CD8-positive, alpha-beta memory T cell (primary cell): ENCODE results near the gene KCNJ6. TPM values are rescaled to one million over a fixed set of nuclear protein-coding genes. Genes with fewer than 3 reads are reported as not detected.
A peak's percentile ranks its signal among the peaks of the same experiment; 100 is the strongest.

Experiments used
- CTCF ChIA-PET: fragments of 350-600 bp; sonication (Branson Sonifier 250); formaldehyde crosslinking; loops from one replicate; lab custom pipeline; 2021; ENCODE audit warnings: antibody characterized with exemption; lab: Charles Lee
- POLR2A ChIA-PET: fragments of 350-600 bp; sonication (Branson Sonifier 250); formaldehyde crosslinking; loops from one replicate; lab custom pipeline; 2021; ENCODE audit warnings: antibody characterized with exemption; lab: Charles Lee
- DNase-seq, 5 donors: peaks; one replicate each; pipeline versions ENCODE4 v3.0.0 to v3.0.0-alpha.2; 2020 to 2022; ENCODE audit warnings: mixed read lengths in 1 of 5
- H3K27ac ChIP-seq: one replicate; pipeline ENCODE4 v1.7.0; 2013; ENCODE audit warnings: low read depth, mild to moderate bottlenecking, low read length, moderate library complexity
- H3K27me3 ChIP-seq: 2 replicates; pipeline ENCODE4 v1.7.0; 2013; ENCODE audit warnings: low read length, mild to moderate bottlenecking; ENCODE audit not compliant: insufficient read depth, poor library complexity, severe bottlenecking
- H3K36me3 ChIP-seq: 2 replicates; pipeline ENCODE4 v1.7.0; 2013; ENCODE audit warnings: mild to moderate bottlenecking, low read length, moderate library complexity; ENCODE audit not compliant: insufficient read depth
- H3K4me1 ChIP-seq: 2 replicates; pipeline ENCODE4 v1.7.0; 2013; ENCODE audit warnings: mild to moderate bottlenecking, low read length, moderate library complexity; ENCODE audit not compliant: insufficient read depth
- H3K4me3 ChIP-seq: 2 replicates; pipeline ENCODE4 v1.7.0; 2013; ENCODE audit warnings: mild to moderate bottlenecking, low read length
- H3K9me3 ChIP-seq: 2 replicates; pipeline ENCODE4 v1.7.0; 2013; ENCODE audit warnings: mild to moderate bottlenecking, low read length
- H3K27ac Mint-ChIP-seq, 8 donors: one replicate each; pipeline ENCODE4 v1.8.0; 2020 to 2021; ENCODE audit warnings: mixed read lengths in 8 of 8, mild to moderate bottlenecking in 6 of 8, inconsistent platforms in 3 of 8, moderate library complexity in 3 of 8
- H3K27me3 Mint-ChIP-seq, 2 donors: one replicate each; pipeline ENCODE4 v1.8.0; 2020 to 2021; ENCODE audit warnings: mixed read lengths in 2 of 2, mild to moderate bottlenecking in 1 of 2, moderate library complexity in 1 of 2
- H3K36me3 Mint-ChIP-seq, 3 donors: one replicate each; pipeline ENCODE4 v1.8.0; 2020 to 2021; ENCODE audit warnings: mixed read lengths in 3 of 3, inconsistent platforms in 1 of 3, mild to moderate bottlenecking in 1 of 3
- H3K4me1 Mint-ChIP-seq, 3 donors: one replicate each; pipeline ENCODE4 v1.8.0; 2020 to 2021; ENCODE audit warnings: mixed read lengths in 3 of 3, inconsistent platforms in 1 of 3, mild to moderate bottlenecking in 1 of 3
- H3K4me3 Mint-ChIP-seq, 7 donors: one replicate each; pipeline ENCODE4 v1.8.0; 2020 to 2021; ENCODE audit warnings: mixed read lengths in 7 of 7, mild to moderate bottlenecking in 6 of 7, moderate library complexity in 4 of 7, inconsistent platforms in 2 of 7
- H3K9me3 Mint-ChIP-seq, 5 donors: one replicate each; pipeline ENCODE4 v1.8.0; 2020 to 2022; ENCODE audit warnings: mixed read lengths in 5 of 5, mild to moderate bottlenecking in 3 of 5, moderate library complexity in 2 of 5, inconsistent platforms in 1 of 5
- polyA plus RNA-seq: library from polyadenylated mRNA; unstranded; fragments of 300-500 nt; fragmentation: Illumina TruSeq; gene quantifications from one replicate; pipeline ENCODE4 v1.2.3, GENCODE V29; 2021
- total RNA-seq, 2 experiments: library from RNA; stranded (reverse); gene quantifications; one replicate each; pipeline ENCODE4 v1.2.3, GENCODE V29; 2021

The KCNJ6 gene
- total and polyA plus RNA-seq, 3 experiments from 2014 or later, result not detected

DNA sequence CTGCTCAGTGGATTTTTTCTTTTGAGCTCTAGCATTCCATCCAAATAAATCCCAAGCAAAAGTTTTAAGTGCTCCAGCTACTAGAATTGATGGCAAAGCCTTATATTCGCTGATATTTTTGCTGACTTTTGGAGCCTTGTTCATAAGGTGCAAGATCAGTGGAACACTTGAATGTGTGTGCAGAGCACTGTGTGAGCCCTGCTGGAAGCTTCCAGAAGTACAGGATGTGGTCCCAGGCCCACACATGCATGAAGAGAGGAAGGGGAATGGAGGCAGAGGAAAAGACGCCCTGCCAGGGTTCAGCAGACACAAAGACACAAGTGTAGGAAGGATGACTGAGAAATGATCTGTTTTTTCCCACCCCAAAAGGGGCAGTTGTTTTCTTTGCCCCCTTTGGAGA, 169.4 kb downstream of the KCNJ6 start:
- no peaks in the 10 kb centered on the region for H3K4me1 Mint-ChIP-seq
- no peak overlapping the region for H3K4me3 Mint-ChIP-seq
- H3K27me3 Mint-ChIP-seq, result peaks cover 7 to 19% of the 10 kb centered on the region in 2 donors
- Histone ChIP-seq H3K36me3 (no peaks in the 10 kb centered on the region), H3K27me3 (peaks cover 6% of the 10 kb centered on the region), H3K27ac (no peak overlapping the region), H3K9me3 (no peaks in the 10 kb centered on the region), H3K4me3 (no peak overlapping the region), H3K4me1 (no peaks in the 10 kb centered on the region)
- ChIA-PET POLR2A (no interaction called here), CTCF (no interaction called here)
- H3K36me3 Mint-ChIP-seq, result no peaks in the 10 kb centered on the region
- H3K27ac Mint-ChIP-seq, result no peak overlapping the region
- no peaks in the 10 kb centered on the region for H3K9me3 Mint-ChIP-seq
- DNase-seq, result no peak

GRCh38 chr21:37744551-37744950, 171.7 kb downstream of the KCNJ6 start:
- H3K27ac ChIP-seq, result no peak overlapping the region
- Mint-ChIP-seq H3K9me3 (no peaks in the 10 kb centered on the region), H3K36me3 (no peaks in the 10 kb centered on the region), H3K27ac (no peak overlapping the region), H3K4me1 (no peaks in the 10 kb centered on the region), H3K4me3 (no peak overlapping the region), H3K27me3 (peaks cover 8 to 24% of the 10 kb centered on the region in 2 donors)
- H3K4me1 ChIP-seq, result no peaks in the 10 kb centered on the region
- H3K4me3 ChIP-seq, result no peak overlapping the region
- ChIA-PET POLR2A (no interaction called here), CTCF (no interaction called here)
- no peak for DNase-seq
- peaks cover 6% of the 10 kb centered on the region for H3K27me3 ChIP-seq
- H3K9me3 ChIP-seq, result no peaks in the 10 kb centered on the region
- no peaks in the 10 kb centered on the region for H3K36me3 ChIP-seq

DNA sequence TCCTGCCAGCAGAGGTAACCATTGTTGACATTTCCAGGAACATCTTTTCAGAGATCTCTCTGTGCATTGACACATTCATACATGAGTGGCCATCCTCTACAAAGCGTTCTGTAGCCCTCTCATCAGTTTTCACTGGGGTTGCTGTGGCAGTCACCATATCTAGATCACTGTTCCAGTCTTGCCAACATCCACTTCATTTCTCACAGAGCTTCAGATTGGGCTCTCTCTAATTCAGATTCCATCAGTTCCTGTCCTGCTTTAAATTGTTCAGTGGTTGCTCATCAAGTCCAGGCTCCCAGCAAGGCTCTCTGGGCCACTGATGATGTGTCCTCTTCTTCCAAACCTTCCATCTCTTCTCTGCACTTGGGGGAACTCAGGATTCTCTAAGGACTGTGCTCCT, 173.7 kb downstream of the KCNJ6 start:
- CTCF ChIA-PET, result no interaction called here
- peak overlapping the region in 1 of 8 donors; percentile 6 for H3K27ac Mint-ChIP-seq
- H3K4me1 ChIP-seq, result no peaks in the 10 kb centered on the region

GRCh38 chr21:37742115-37742514, 174.1 kb downstream of the KCNJ6 start:
- no peak for DNase-seq
- no peak overlapping the region for H3K27ac ChIP-seq
- Mint-ChIP-seq H3K27ac (peak overlapping the region in 1 of 8 donors; percentile 6), H3K36me3 (no peaks in the 10 kb centered on the region), H3K4me3 (no peak overlapping the region), H3K9me3 (no peaks in the 10 kb centered on the region), H3K4me1 (no peaks in the 10 kb centered on the region), H3K27me3 (peaks cover 4 to 15% of the 10 kb centered on the region in 2 donors)
- ChIA-PET POLR2A (no interaction called here), CTCF (no interaction called here)
- H3K9me3 ChIP-seq, result no peaks in the 10 kb centered on the region
- no peaks in the 10 kb centered on the region for H3K27me3 ChIP-seq
- no peaks in the 10 kb centered on the region for H3K4me1 ChIP-seq
- no peak overlapping the region for H3K4me3 ChIP-seq
- H3K36me3 ChIP-seq, result no peaks in the 10 kb centered on the region

More for the DNA sequence above, 173.7 kb downstream of the KCNJ6 start:
- H3K4me1 Mint-ChIP-seq, result no peaks in the 10 kb centered on the region
- H3K27me3 ChIP-seq, result no peaks in the 10 kb centered on the region
- no peak overlapping the region for H3K4me3 Mint-ChIP-seq
- H3K36me3 ChIP-seq, result no peaks in the 10 kb centered on the region
- no peaks in the 10 kb centered on the region for H3K9me3 Mint-ChIP-seq
- H3K27me3 Mint-ChIP-seq, result peaks cover 4 to 17% of the 10 kb centered on the region in 2 donors
- H3K36me3 Mint-ChIP-seq, result no peaks in the 10 kb centered on the region
- DNase-seq, result no peak
- no peak overlapping the region for H3K27ac ChIP-seq
- H3K9me3 ChIP-seq, result no peaks in the 10 kb centered on the region
- H3K4me3 ChIP-seq, result no peak overlapping the region
- POLR2A ChIA-PET, result no interaction called here

- H3K9me3 Mint-ChIP-seq, result no peaks in the 10 kb centered on the region
- H3K4me1 Mint-ChIP-seq, result no peaks in the 10 kb centered on the region
- Histone ChIP-seq H3K4me3 (no peak overlapping the region), H3K27me3 (no peaks in the 10 kb centered on the region), H3K27ac (no peak overlapping the region), H3K9me3 (no peaks in the 10 kb centered on the region), H3K36me3 (no peaks in the 10 kb centered on the region), H3K4me1 (no peaks in the 10 kb centered on the region)
- H3K36me3 Mint-ChIP-seq, result no peaks in the 10 kb centered on the region
- peaks cover 10 to 19% of the 10 kb centered on the region in 2 donors for H3K27me3 Mint-ChIP-seq
- no peak overlapping the region for H3K4me3 Mint-ChIP-seq
- POLR2A ChIA-PET, result no interaction called here
- CTCF ChIA-PET, result no interaction called here
- DNase-seq, result no peak
- no peak overlapping the region for H3K27ac Mint-ChIP-seq
Measured at GRCh38 chr21:37737996-37738395, 178.3 kb downstream of the KCNJ6 start.

GRCh38 chr21:37737507-37737906, 178.8 kb downstream of the KCNJ6 start:
- Mint-ChIP-seq H3K4me1 (no peaks in the 10 kb centered on the region), H3K36me3 (no peaks in the 10 kb centered on the region), H3K27me3 (peaks cover 11 to 14% of the 10 kb centered on the region in 2 donors), H3K27ac (no peak overlapping the region), H3K4me3 (no peak overlapping the region), H3K9me3 (no peaks in the 10 kb centered on the region)
- ChIA-PET POLR2A (no interaction called here), CTCF (no interaction called here)
- no peak for DNase-seq
- Histone ChIP-seq H3K4me3 (no peak overlapping the region), H3K36me3 (no peaks in the 10 kb centered on the region), H3K27me3 (no peaks in the 10 kb centered on the region), H3K4me1 (no peaks in the 10 kb centered on the region), H3K9me3 (no peaks in the 10 kb centered on the region), H3K27ac (no peak overlapping the region)

- POLR2A ChIA-PET, result no interaction called here
- Histone ChIP-seq H3K27ac (no peak overlapping the region), H3K4me3 (no peak overlapping the region), H3K36me3 (no peaks in the 10 kb centered on the region), H3K27me3 (no peaks in the 10 kb centered on the region), H3K9me3 (no peaks in the 10 kb centered on the region), H3K4me1 (no peaks in the 10 kb centered on the region)
- Mint-ChIP-seq H3K4me3 (no peak overlapping the region), H3K27me3 (peaks cover 13 to 19% of the 10 kb centered on the region in 2 donors), H3K9me3 (no peaks in the 10 kb centered on the region), H3K27ac (no peak overlapping the region), H3K36me3 (no peaks in the 10 kb centered on the region), H3K4me1 (no peaks in the 10 kb centered on the region)
- CTCF ChIA-PET, result no interaction called here
- DNase-seq, result no peak
Measured at GRCh38 chr21:37734846-37735245, 181.4 kb downstream of the KCNJ6 start.

- no peak overlapping the region for H3K4me3 ChIP-seq
- no peaks in the 10 kb centered on the region for H3K27me3 ChIP-seq
- H3K9me3 ChIP-seq, result no peaks in the 10 kb centered on the region
- no peak overlapping the region for H3K27ac ChIP-seq
- H3K4me1 ChIP-seq, result no peaks in the 10 kb centered on the region
- H3K36me3 ChIP-seq, result no peaks in the 10 kb centered on the region
- Mint-ChIP-seq H3K4me1 (no peaks in the 10 kb centered on the region), H3K9me3 (no peaks in the 10 kb centered on the region), H3K27ac (no peak overlapping the region), H3K4me3 (no peak overlapping the region), H3K36me3 (no peaks in the 10 kb centered on the region), H3K27me3 (peaks cover 12 to 30% of the 10 kb centered on the region in 2 donors)
- ChIA-PET CTCF (no interaction called here), POLR2A (no interaction called here)
- DNase-seq, result no peak
Measured at GRCh38 chr21:37732927-37733326, 183.3 kb downstream of the KCNJ6 start.

- no peaks in the 10 kb centered on the region for H3K9me3 Mint-ChIP-seq
- H3K27me3 ChIP-seq, result no peaks in the 10 kb centered on the region
- no peak overlapping the region for H3K4me3 Mint-ChIP-seq
- H3K27me3 Mint-ChIP-seq, result peaks cover 20 to 43% of the 10 kb centered on the region in 2 donors
- no peak overlapping the region for H3K27ac Mint-ChIP-seq
- H3K4me3 ChIP-seq, result no peak overlapping the region
- peaks cover 0 to 4% (median 0%) of the 10 kb centered on the region in 3 donors for H3K36me3 Mint-ChIP-seq
- POLR2A ChIA-PET, result no interaction called here
- no peaks in the 10 kb centered on the region for H3K36me3 ChIP-seq
- H3K4me1 Mint-ChIP-seq, result no peaks in the 10 kb centered on the region
- no peaks in the 10 kb centered on the region for H3K4me1 ChIP-seq
- H3K9me3 ChIP-seq, result no peaks in the 10 kb centered on the region
- no peak overlapping the region for H3K27ac ChIP-seq
- DNase-seq, result no peak
- CTCF ChIA-PET, result no interaction called here
Measured at GRCh38 chr21:37724201-37724600, 192.1 kb downstream of the KCNJ6 start.
